Subcutaneous adipose tissue (tissue), 4 donors: ENCODE measurements around the gene DLG5. TPM values are rescaled to one million over a fixed set of nuclear protein-coding genes. Genes with fewer than 3 reads are reported as not detected.

Source experiments
- total RNA-seq, 4 donors: library from RNA; depleted of rRNA; stranded (reverse); fragments of >200 nt; gene quantifications; one replicate each; pipeline ENCODE4 v1.1.0, GENCODE V29; 2016
- TF ChIP-seq, protein P1 (sequence below): fragments of 450-650 bp; IDR thresholded peaks from one replicate; pipeline ENCODE4 v1.5.1; 2016; ENCODE audit warnings: low read depth, mild to moderate bottlenecking, control low read depth, antibody characterized with exemption, moderate library complexity

The DLG5 gene
- total RNA-seq, 4 donors from 2014 or later: 23.0 to 59.5 (median 33.7) TPM

GRCh38 chr10:77888356-77888703 lies 38.2 kb downstream of the DLG5 start:
- TF ChIP-seq, protein P1, sequence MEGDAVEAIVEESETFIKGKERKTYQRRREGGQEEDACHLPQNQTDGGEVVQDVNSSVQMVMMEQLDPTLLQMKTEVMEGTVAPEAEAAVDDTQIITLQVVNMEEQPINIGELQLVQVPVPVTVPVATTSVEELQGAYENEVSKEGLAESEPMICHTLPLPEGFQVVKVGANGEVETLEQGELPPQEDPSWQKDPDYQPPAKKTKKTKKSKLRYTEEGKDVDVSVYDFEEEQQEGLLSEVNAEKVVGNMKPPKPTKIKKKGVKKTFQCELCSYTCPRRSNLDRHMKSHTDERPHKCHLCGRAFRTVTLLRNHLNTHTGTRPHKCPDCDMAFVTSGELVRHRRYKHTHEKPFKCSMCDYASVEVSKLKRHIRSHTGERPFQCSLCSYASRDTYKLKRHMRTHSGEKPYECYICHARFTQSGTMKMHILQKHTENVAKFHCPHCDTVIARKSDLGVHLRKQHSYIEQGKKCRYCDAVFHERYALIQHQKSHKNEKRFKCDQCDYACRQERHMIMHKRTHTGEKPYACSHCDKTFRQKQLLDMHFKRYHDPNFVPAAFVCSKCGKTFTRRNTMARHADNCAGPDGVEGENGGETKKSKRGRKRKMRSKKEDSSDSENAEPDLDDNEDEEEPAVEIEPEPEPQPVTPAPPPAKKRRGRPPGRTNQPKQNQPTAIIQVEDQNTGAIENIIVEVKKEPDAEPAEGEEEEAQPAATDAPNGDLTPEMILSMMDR: no peak

GRCh38 chr10:77887631-77888355 lies 38.8 kb downstream of the DLG5 start:
- TF ChIP-seq, protein P1: no peak

DNA sequence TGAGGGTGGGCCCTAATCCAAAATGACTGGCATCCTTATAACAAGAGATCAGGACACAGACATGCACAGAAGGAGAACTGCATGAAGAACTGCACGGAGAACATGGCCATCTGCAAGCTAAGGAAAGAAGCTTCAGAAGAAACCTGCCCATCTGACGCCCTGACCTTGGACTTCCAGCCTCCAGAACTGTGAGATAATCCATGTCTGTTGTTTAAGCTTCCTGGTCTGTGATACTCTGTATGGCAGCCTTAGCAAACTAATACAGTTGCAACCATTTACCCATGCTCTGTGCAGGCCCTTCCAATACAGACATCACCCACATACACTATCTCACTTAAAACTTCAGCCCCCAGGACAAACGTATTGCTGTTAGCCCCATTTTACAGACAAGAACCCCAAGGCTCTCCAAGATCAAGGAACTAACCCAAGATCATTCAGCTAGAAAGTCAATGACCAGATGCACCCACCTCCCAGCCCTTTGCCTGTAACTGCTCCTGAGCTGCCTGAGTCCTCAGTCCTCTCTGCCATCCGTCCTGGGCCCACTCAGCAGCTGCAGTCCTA lies 39.7 kb downstream of the DLG5 start:
- TF ChIP-seq, protein P1: no peak

- TF ChIP-seq, protein P1: no peak
These were observed 42.4 kb downstream of the DLG5 start for GRCh38 chr10:77884181-77884580.

GRCh38 chr10:77881636-77882035 lies 44.9 kb downstream of the DLG5 start:
- TF ChIP-seq, protein P1: no peak

DNA sequence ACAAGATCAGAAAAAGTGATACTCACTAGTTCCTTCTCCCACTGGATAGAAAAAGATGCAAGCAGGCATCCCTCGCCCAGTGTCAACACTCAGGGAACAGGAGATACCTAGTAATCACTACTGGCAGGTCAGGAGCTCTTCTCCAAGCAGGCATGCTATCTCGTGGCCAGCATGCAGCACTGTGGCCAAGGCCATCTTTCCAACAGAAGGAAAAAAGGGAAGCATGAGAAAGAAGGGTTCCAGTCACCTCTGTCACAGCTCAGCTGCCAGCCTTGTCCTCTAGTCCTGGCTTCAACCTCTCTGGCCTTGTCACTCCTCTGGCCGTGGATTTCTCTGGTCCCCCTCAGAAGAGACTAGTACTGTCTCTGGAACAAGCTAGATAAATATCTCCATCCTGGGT lies 45.3 kb downstream of the DLG5 start:
- TF ChIP-seq, protein P1: no peak

GRCh38 chr10:77879710-77880109 lies 46.8 kb downstream of the DLG5 start:
- TF ChIP-seq, protein P1: no peak
